AG04450 (cell line): Measurements from ENCODE around the gene VDAC1. TPM values are rescaled to one million over a fixed set of nuclear protein-coding genes. Genes with fewer than 3 reads are reported as not detected.

Experiments
- CTCF ChIA-PET: fragments of 300-600, 350-600 bp; formaldehyde crosslinking; extraction: SDS; loops from one replicate; lab custom pipeline; 2022; ENCODE audit warnings: antibody characterized with exemption, inconsistent platforms; lab: Charles Lee
- POLR2A ChIA-PET: fragments of 350-600 bp; formaldehyde crosslinking; extraction: SDS; loops from one replicate; lab custom pipeline; 2021; ENCODE audit warnings: antibody characterized with exemption, inconsistent platforms; lab: Yijun Ruan, JAX
- DNase-seq: peaks from one replicate; pipeline ENCODE4 v3.0.0-alpha.2; 2011; ENCODE audit warnings: low read depth, low spot score
- H3K27ac ChIP-seq: one replicate; pipeline ENCODE4 v1.5.1; 2012; ENCODE audit warnings: low read depth, low read length, control low read depth
- H3K27me3 ChIP-seq: one replicate; pipeline ENCODE4 v1.6.0; 2012; ENCODE audit warnings: low read length; ENCODE audit not compliant: control insufficient read depth, insufficient read depth
- H3K4me3 ChIP-seq: 2 replicates; pipeline ENCODE4 v1.5.1; 2011; ENCODE audit warnings: mild to moderate bottlenecking, low read depth, low read length, control low read depth
- H3K9me3 ChIP-seq: 2 replicates; pipeline ENCODE4 v1.5.1; 2012; ENCODE audit warnings: low read length; ENCODE audit not compliant: control insufficient read depth, insufficient read depth
- polyA plus RNA-seq: library from polyadenylated mRNA; depleted of rRNA; stranded (reverse); fragments of >200 nt; gene quantifications from 2 replicates; pipeline ENCODE4 v1.2.3, GENCODE V29; 2011
- TF ChIP-seq, protein P1 (sequence below): IDR thresholded peaks from 2 replicates; pipeline ENCODE4 v1.5.1; 2011; ENCODE audit warnings: low read depth, low read length, control low read depth, inconsistent platforms

VDAC1 gene
- polyA plus RNA-seq, 1 experiment: 262 TPM

DNA sequence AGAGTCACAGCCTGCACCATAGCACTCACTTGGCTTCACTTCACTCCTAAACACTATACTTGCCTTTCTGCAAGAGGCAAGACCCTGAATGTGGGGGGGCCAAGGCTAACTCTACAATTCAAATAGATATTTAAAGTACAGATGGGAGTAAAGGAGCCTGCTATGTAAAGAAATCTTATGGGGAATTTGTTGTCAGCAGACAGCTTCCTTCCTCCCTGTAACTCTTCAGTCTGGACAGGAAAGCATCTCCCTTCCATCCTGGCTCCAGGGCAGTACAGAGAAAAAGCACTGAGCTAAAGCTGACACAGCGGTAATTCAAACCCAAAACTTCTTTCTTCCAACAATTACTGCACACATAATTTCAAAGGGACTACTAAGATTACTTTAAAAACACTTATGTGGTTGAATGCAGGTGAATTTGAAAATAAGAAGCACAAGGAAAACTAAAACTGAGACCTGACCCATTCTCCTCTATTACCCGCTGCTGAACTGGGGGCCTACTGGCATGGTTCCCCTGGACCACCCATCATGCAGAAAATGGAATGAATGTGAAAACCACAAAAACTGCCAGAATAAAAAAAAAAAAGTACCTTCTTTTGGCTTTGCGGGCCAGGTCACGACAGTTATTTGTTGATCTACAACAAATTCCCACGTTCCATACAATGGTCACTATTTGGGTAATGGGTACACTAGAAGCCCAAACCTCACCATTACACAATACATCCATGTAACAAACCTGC, 13.4 kb downstream of the VDAC1 start:
- ChIA-PET CTCF (interaction anchor here (4.6 kb wide), 1 partner anchor 11 kb away, joined by 38 read pairs; no protein-coding TSS in a partner anchor), POLR2A (no interaction called here)
- Histone ChIP-seq H3K9me3 (no peaks in the 10 kb centered on the region), H3K27me3 (no peaks in the 10 kb centered on the region), H3K27ac (no peak overlapping the region), H3K4me3 (no peak overlapping the region)
- TF ChIP-seq, protein P1, sequence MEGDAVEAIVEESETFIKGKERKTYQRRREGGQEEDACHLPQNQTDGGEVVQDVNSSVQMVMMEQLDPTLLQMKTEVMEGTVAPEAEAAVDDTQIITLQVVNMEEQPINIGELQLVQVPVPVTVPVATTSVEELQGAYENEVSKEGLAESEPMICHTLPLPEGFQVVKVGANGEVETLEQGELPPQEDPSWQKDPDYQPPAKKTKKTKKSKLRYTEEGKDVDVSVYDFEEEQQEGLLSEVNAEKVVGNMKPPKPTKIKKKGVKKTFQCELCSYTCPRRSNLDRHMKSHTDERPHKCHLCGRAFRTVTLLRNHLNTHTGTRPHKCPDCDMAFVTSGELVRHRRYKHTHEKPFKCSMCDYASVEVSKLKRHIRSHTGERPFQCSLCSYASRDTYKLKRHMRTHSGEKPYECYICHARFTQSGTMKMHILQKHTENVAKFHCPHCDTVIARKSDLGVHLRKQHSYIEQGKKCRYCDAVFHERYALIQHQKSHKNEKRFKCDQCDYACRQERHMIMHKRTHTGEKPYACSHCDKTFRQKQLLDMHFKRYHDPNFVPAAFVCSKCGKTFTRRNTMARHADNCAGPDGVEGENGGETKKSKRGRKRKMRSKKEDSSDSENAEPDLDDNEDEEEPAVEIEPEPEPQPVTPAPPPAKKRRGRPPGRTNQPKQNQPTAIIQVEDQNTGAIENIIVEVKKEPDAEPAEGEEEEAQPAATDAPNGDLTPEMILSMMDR: no peak
- no peak for DNase-seq

GRCh38 chr5:133990396-133990795, 14.4 kb downstream of the VDAC1 start:
- ChIA-PET CTCF (interaction anchor here (4.6 kb wide), 1 partner anchor 11 kb away, joined by 38 read pairs; no protein-coding TSS in a partner anchor), POLR2A (no interaction called here)
- H3K4me3 ChIP-seq: no peak overlapping the region
- DNase-seq: no peak
- TF ChIP-seq, protein P1: no peak
- no peaks in the 10 kb centered on the region for H3K9me3 ChIP-seq
- no peaks in the 10 kb centered on the region for H3K27me3 ChIP-seq
- no peak overlapping the region for H3K27ac ChIP-seq

DNA sequence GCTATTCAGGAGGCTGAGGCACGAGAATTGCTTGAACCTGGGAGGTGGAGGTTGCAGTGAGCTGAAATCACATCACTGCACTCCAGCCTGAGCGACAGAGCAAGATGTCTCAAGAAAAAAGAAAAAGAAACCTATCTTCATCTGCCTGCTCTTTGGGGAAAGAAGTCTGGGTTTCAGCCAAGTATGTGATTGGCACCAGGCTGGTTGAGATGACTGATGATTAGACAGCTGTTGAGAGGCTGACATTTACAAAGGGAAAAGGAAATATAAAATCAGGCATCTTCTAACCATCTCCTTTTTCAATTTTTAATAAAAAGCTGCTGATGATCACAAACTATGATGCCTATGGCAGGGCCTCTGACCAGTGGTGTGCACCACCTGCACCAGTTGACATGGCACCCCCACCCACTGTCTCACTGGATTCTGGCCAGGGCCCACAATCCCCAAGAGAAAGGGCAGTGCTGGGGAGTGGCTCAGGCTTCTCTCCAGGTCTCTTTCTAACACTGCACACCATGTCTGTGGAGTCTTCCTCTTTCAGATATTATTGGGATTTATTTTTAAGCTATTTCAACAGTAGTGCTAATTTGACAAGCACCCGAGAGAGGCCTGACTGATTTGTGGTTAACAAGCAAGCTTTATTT, 19.1 kb downstream of the VDAC1 start:
- Histone ChIP-seq H3K27ac (no peak overlapping the region), H3K9me3 (no peaks in the 10 kb centered on the region), H3K27me3 (no peaks in the 10 kb centered on the region), H3K4me3 (no peak overlapping the region)
- ChIA-PET POLR2A (no interaction called here), CTCF (interaction anchor here (0.6 kb wide), 1 partner anchor 54 kb away, joined by 4 read pairs; no protein-coding TSS in a partner anchor)
- TF ChIP-seq, protein P1: no peak
- DNase-seq: no peak

DNA sequence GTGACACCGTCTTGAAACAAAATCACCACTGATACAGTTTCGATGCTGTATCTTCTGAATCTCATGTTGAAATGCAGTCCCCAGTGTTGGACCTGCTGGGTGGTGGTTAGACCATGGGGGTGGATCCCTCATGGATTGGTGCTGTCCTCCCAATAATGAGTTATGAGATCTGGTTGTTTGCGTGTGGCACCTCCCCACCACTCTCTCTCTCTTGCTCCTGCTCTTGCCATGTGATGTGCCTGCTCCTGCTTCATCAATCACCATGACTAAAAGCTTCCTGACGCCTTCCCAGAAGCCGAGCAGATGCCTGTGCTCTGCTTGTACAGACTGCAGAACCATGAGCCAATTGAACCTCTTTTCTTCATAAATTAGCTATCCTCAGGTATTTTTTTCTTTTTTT, 21.1 kb downstream of the VDAC1 start:
- Histone ChIP-seq H3K27me3 (no peaks in the 10 kb centered on the region), H3K27ac (no peak overlapping the region), H3K9me3 (no peaks in the 10 kb centered on the region), H3K4me3 (no peak overlapping the region)
- ChIA-PET CTCF (interaction anchor here (0.7 kb wide), 1 partner anchor 13 kb away, joined by 5 read pairs; no protein-coding TSS in a partner anchor), POLR2A (no interaction called here)
- TF ChIP-seq, protein P1: no peak
- DNase-seq: no peak

- TF ChIP-seq, protein P1: no peak
- no peak for DNase-seq
- ChIA-PET CTCF (interaction anchor here (0.8 to 5.1 kb wide), 3 partner anchors 10 to 19 kb away, joined by 3 to 38 read pairs (median 32); partner anchors contain the start of gene C5orf15), POLR2A (no interaction called here)
- no peaks in the 10 kb centered on the region for H3K9me3 ChIP-seq
- H3K27me3 ChIP-seq: no peaks in the 10 kb centered on the region
- H3K27ac ChIP-seq: no peak overlapping the region
- H3K4me3 ChIP-seq: no peak overlapping the region
These were observed 23.1 kb downstream of the VDAC1 start for GRCh38 chr5:133981714-133982113.
